Measurements from ENCODE around the gene SERTAD2.
A peak's percentile ranks its signal among the peaks of the same experiment; 100 is the strongest.

The SERTAD2 gene

GRCh38 chr2:64675860-64676259, 22.1 kb upstream of the SERTAD2 start:
- peak; percentile 55 for DNase-seq (ENCODE audit: low spot score)

DNA sequence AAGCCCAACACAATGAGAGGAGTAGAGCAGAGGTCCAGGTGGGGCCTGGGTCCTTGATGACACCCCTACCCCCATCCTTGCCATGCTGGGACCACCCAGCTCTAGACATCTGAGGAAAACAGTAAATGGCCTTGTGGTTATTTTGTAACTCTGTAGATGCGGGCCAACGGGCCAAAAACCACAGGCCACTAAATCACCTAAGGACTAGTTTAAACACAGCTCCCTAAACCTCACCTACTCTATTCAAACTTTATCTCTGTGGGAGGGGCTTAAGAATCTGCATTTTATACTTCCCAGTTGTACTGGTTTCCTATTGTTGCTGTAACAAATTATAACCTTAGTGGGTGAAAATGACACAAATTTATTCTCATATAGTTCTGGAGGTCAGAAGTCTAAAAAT, 19.0 kb upstream of the SERTAD2 start:
- DNase-seq (ENCODE audit: low spot score) = no peak

- no peak for DNase-seq (ENCODE audit: low spot score)
These were observed 16.3 kb upstream of the SERTAD2 start for GRCh38 chr2:64670047-64670446.

DNA sequence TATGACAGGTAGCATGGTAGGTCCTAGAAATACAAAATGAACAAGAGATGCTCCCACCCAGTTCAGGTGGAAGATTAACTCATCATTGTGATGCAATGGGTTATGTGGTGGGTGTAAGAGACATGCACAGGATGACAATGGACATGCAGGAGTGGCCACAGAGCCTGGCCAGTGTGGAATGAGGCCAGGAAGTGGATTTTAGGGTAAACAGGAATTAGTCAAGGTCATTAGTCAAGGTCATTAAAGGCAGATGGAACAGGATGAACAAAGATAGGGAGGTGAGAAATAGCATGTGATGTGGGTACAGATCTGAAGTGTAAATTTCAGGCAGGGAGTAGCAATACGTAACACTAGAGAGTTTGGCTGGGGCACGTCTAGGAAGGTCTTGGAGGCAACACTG, 15.6 kb upstream of the SERTAD2 start:
- no peak for DNase-seq (ENCODE audit: low spot score)

DNA sequence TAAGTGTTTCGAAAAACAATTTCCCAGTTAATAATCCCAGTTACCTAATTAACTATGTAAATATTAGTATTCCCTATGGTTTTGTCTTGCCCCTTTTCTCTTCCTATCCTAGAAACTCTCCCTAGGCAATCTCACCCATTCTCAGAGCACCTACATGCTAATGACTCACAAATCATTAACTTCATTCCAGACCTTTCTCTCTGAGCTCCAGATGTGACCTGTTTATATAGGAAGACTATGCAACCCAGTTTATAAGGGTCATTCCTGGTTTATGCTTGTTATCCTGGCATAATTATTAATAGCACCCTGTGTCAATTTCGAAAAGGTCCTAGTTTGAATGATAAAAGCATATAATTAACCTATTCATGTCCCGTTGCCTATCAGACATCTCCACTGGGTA, 14.8 kb upstream of the SERTAD2 start:
- DNase-seq (ENCODE audit: low spot score) = no peak

DNA sequence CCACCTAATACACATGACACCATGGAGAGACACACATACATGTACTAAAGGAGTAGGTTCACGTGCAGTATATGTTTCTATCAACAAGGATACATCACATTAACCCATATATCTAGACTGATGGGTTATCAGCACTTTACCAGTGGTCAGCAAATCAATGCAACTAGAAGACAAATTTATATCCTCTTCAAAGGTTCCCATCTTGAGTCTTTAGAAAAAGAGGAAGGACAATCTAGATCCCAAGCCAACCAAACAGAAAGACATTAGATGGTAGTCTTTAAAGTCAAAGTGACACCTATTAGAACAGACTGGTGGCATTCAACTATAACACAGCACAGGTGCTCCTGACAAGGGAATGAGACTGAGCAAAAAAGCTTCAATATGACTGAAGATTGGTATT, 13.8 kb upstream of the SERTAD2 start:
- no peak for DNase-seq (ENCODE audit: low spot score)

GRCh38 chr2:64666810-64667438, 13.2 kb upstream of the SERTAD2 start:
- no peak for DNase-seq (ENCODE audit: low spot score)

- no peak for DNase-seq (ENCODE audit: low spot score)
These were observed 12.0 kb upstream of the SERTAD2 start for GRCh38 chr2:64665709-64666108.

GRCh38 chr2:64663402-64663801, 9.7 kb upstream of the SERTAD2 start:
- DNase-seq (ENCODE audit: low spot score) = no peak

DNA sequence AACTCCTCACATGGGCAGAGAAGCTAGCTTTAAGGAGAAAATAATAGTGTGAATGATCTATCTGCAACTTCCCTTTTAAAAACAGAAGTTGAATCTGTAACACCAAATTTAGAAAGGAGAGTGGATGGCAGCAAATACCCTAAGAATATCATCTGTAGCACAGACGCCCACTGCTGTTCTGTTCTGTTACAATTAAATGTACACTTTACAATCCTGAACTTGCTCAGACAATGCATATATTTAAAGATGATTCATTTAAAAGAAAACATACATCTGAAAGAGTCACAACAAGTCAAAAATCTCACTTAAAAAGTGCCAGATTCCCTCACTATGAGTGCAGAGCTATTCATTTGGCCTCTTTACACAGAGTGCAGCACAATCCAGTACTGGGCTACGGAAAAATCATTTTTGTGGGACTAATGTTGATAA, 8.0 kb upstream of the SERTAD2 start:
- no peak for DNase-seq (ENCODE audit: low spot score)

- no peak for DNase-seq (ENCODE audit: low spot score)
These were observed 5.5 kb upstream of the SERTAD2 start for GRCh38 chr2:64659252-64659651.

- DNase-seq (ENCODE audit: low spot score) = no peak
These were observed 4.6 kb upstream of the SERTAD2 start for GRCh38 chr2:64658269-64658668.

DNA sequence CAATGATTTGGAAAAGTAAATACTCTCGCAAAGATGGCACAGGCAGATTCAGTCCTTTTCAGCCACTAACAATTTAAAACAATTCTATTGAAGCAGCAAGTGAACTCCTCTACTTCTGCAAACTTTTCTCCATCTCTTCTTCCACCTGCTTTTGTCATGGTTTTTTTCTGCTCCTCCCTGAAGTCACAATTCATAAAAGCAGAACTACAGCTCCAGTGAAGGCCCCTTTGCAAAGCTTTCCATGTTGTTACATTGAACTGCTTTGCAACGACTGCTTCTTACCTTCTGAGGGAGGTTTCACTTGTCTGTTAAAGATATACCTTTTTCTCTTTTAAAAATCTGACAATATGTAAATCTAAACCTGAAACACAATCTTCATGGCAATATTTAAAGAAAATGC, 3.7 kb upstream of the SERTAD2 start:
- DNase-seq (ENCODE audit: low spot score) = no peak

GRCh38 chr2:64656379-64656778, 2.7 kb upstream of the SERTAD2 start:
- no peak for DNase-seq (ENCODE audit: low spot score)

GRCh38 chr2:64655873-64656272, 2.2 kb upstream of the SERTAD2 start:
- no peak for DNase-seq (ENCODE audit: low spot score)

- no peak for DNase-seq (ENCODE audit: low spot score)
These were observed 1.4 kb upstream of the SERTAD2 start for GRCh38 chr2:64655018-64655664.

- DNase-seq (ENCODE audit: low spot score) = no peak
These were observed 524 bp upstream of the SERTAD2 start for GRCh38 chr2:64654063-64654811.

- DNase-seq (ENCODE audit: low spot score) = no peak
These were observed 1.2 kb downstream of the SERTAD2 start for GRCh38 chr2:64652231-64653108.

- DNase-seq (ENCODE audit: low spot score) = no peak
These were observed 2.1 kb downstream of the SERTAD2 start for GRCh38 chr2:64651590-64651989.

- DNase-seq (ENCODE audit: low spot score) = no peak
These were observed 2.9 kb downstream of the SERTAD2 start for GRCh38 chr2:64650722-64651338.

DNA sequence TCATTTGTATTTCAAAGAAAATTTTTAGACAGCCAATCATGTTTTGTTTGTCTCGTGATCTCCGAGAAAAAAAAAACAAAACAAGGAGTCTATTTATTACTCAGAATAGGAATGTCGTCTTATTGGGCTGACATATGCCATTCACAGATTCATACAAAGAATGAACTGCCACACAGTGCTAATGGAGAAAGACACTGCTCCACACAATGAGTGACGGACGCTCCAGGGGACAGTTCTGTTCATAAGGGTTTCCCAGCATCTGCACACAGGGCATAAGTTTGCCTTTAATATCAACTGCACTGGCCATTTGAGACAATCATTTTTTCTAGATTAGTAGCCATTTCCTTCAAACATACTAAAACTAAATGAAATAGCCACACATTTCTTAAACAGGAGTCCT, 3.4 kb downstream of the SERTAD2 start:
- no peak for DNase-seq (ENCODE audit: low spot score)

GRCh38 chr2:64649626-64650025, 4.1 kb downstream of the SERTAD2 start:
- DNase-seq (ENCODE audit: low spot score) = no peak

Measured in putamen (tissue), 1 donor.